Measurements from ENCODE around the gene STXBP6. TPM values are rescaled to one million over a fixed set of nuclear protein-coding genes. Genes with fewer than 3 reads are reported as not detected.

STXBP6 gene
- total RNA-seq, 1 donor from 2014 or later, result 27.1 TPM

- no peak for TF ChIP-seq CTCF (IDR thresholded peaks at IDR 0.05; ENCODE audit: insufficient read depth, low read depth, low read length)
- no peak for TF ChIP-seq EZH2 (IDR thresholded peaks at IDR 0.05; ENCODE audit: insufficient read depth, low read length)
- Mint-ChIP-seq H3K4me1 (ENCODE audit: low read depth, unreplicated experiment) (peaks cover 37% of the 10 kb centered on the region), H3K9me3 (ENCODE audit: unreplicated experiment) (no peaks in the 10 kb centered on the region), H3K36me3 (ENCODE audit: low read depth, unreplicated experiment) (no peaks in the 10 kb centered on the region), H3K27ac (ENCODE audit: unreplicated experiment) (no peak overlapping the region), H3K27me3 (ENCODE audit: low read depth, unreplicated experiment) (no peaks in the 10 kb centered on the region), H3K4me3 (ENCODE audit: unreplicated experiment) (no peak overlapping the region)
- Histone ChIP-seq H3K9ac (ENCODE audit: low read length) (no peak overlapping the region), H3K79me2 (ENCODE audit: insufficient read depth, low read length) (no peaks in the 10 kb centered on the region), H3K4me1 (ENCODE audit: insufficient read depth, low read length) (no peaks in the 10 kb centered on the region), H3K4me2 (ENCODE audit: low read length) (no peak overlapping the region), H3K36me3 (ENCODE audit: insufficient read depth, low read length) (no peaks in the 10 kb centered on the region), H3K27ac (ENCODE audit: low read depth, low read length) (no peak overlapping the region), H4K20me1 (ENCODE audit: insufficient read depth, low read length) (no peaks in the 10 kb centered on the region), H3K4me3 (ENCODE audit: insufficient read depth, low read depth, low read length) (no peak overlapping the region), H2AFZ (ENCODE audit: low read depth, low read length) (no peak overlapping the region), H3K9me3 (ENCODE audit: insufficient read depth, low read depth, low read length) (no peaks in the 10 kb centered on the region), H3K27me3 (ENCODE audit: insufficient read depth, low read length) (no peaks in the 10 kb centered on the region)
- FAIRE-seq (no peak), DNase-seq (ENCODE audit: low read depth) (no peak)
These were observed 74.6 kb downstream of the STXBP6 start for GRCh38 chr14:24975393-24975792.

- no peaks in the 10 kb centered on the region for H3K4me1 ChIP-seq (ENCODE audit: insufficient read depth, low read length)
- H3K9ac ChIP-seq (ENCODE audit: low read length), result no peak overlapping the region
- DNase-seq (ENCODE audit: low read depth), result no peak
- Mint-ChIP-seq H3K27ac (ENCODE audit: unreplicated experiment) (no peak overlapping the region), H3K4me3 (ENCODE audit: unreplicated experiment) (no peak overlapping the region), H3K36me3 (ENCODE audit: low read depth, unreplicated experiment) (no peaks in the 10 kb centered on the region), H3K9me3 (ENCODE audit: unreplicated experiment) (no peaks in the 10 kb centered on the region), H3K4me1 (ENCODE audit: low read depth, unreplicated experiment) (peaks cover 38% of the 10 kb centered on the region), H3K27me3 (ENCODE audit: low read depth, unreplicated experiment) (no peaks in the 10 kb centered on the region)
- H3K27ac ChIP-seq (ENCODE audit: low read depth, low read length), result no peak overlapping the region
- no peak overlapping the region for H3K4me2 ChIP-seq (ENCODE audit: low read length)
- no peak for FAIRE-seq
- TF ChIP-seq EZH2 (IDR thresholded peaks at IDR 0.05; ENCODE audit: insufficient read depth, low read length) (no peak), CTCF (IDR thresholded peaks at IDR 0.05; ENCODE audit: insufficient read depth, low read depth, low read length) (no peak)
- H4K20me1 ChIP-seq (ENCODE audit: insufficient read depth, low read length), result no peaks in the 10 kb centered on the region
- H3K79me2 ChIP-seq (ENCODE audit: insufficient read depth, low read length), result no peaks in the 10 kb centered on the region
- no peak overlapping the region for H2AFZ ChIP-seq (ENCODE audit: low read depth, low read length)
- no peaks in the 10 kb centered on the region for H3K27me3 ChIP-seq (ENCODE audit: insufficient read depth, low read length)
- H3K9me3 ChIP-seq (ENCODE audit: insufficient read depth, low read depth, low read length), result no peaks in the 10 kb centered on the region
- H3K4me3 ChIP-seq (ENCODE audit: insufficient read depth, low read depth, low read length), result no peak overlapping the region
- H3K36me3 ChIP-seq (ENCODE audit: insufficient read depth, low read length), result no peaks in the 10 kb centered on the region
These were observed 75.2 kb downstream of the STXBP6 start for GRCh38 chr14:24974591-24975374.

- no peaks in the 10 kb centered on the region for H3K79me2 ChIP-seq (ENCODE audit: insufficient read depth, low read length)
- no peaks in the 10 kb centered on the region for H3K36me3 Mint-ChIP-seq (ENCODE audit: low read depth, unreplicated experiment)
- no peaks in the 10 kb centered on the region for H3K9me3 Mint-ChIP-seq (ENCODE audit: unreplicated experiment)
- no peak overlapping the region for H3K9ac ChIP-seq (ENCODE audit: low read length)
- H3K27ac Mint-ChIP-seq (ENCODE audit: unreplicated experiment), result no peak overlapping the region
- no peak for DNase-seq (ENCODE audit: low read depth)
- H3K4me3 ChIP-seq (ENCODE audit: insufficient read depth, low read depth, low read length), result no peak overlapping the region
- peaks cover 22% of the 10 kb centered on the region for H3K4me1 Mint-ChIP-seq (ENCODE audit: low read depth, unreplicated experiment)
- no peak for FAIRE-seq
- no peaks in the 10 kb centered on the region for H3K4me1 ChIP-seq (ENCODE audit: insufficient read depth, low read length)
- H3K27me3 ChIP-seq (ENCODE audit: insufficient read depth, low read length), result no peaks in the 10 kb centered on the region
- TF ChIP-seq CTCF (IDR thresholded peaks at IDR 0.05; ENCODE audit: insufficient read depth, low read depth, low read length) (no peak), EZH2 (IDR thresholded peaks at IDR 0.05; ENCODE audit: insufficient read depth, low read length) (no peak)
- no peak overlapping the region for H3K4me3 Mint-ChIP-seq (ENCODE audit: unreplicated experiment)
- H3K9me3 ChIP-seq (ENCODE audit: insufficient read depth, low read depth, low read length), result no peaks in the 10 kb centered on the region
- H2AFZ ChIP-seq (ENCODE audit: low read depth, low read length), result no peak overlapping the region
- H3K27ac ChIP-seq (ENCODE audit: low read depth, low read length), result no peak overlapping the region
- no peaks in the 10 kb centered on the region for H4K20me1 ChIP-seq (ENCODE audit: insufficient read depth, low read length)
- H3K36me3 ChIP-seq (ENCODE audit: insufficient read depth, low read length), result no peaks in the 10 kb centered on the region
- H3K4me2 ChIP-seq (ENCODE audit: low read length), result no peak overlapping the region
- no peaks in the 10 kb centered on the region for H3K27me3 Mint-ChIP-seq (ENCODE audit: low read depth, unreplicated experiment)
These were observed 77.1 kb downstream of the STXBP6 start for GRCh38 chr14:24972844-24973243.

All from astrocyte (in vitro differentiated cells and primary cell).